SH-SY5Y (cell line): Measurements from ENCODE around the gene ZNF576.

Experiments used
- GATA2 ChIP-seq: IDR thresholded peaks from 2 replicates; pipeline ENCODE4 v1.6.1; 2011; ENCODE audit warnings: mild to moderate bottlenecking, low read depth, low read length
- GATA3 ChIP-seq: IDR thresholded peaks from 2 replicates; pipeline ENCODE4 v1.6.1; 2011; ENCODE audit warnings: low read depth, mild to moderate bottlenecking, low read length, moderate library complexity

- TF ChIP-seq GATA2, result no peak
- TF ChIP-seq GATA3, result no peak
Measured at GRCh38 chr19:43626838-43627237, 30.4 kb downstream of the ZNF576 start.
